Activated naive CD8-positive, alpha-beta T cell treated with anti-CD3 and anti-CD28 coated beads, Interleukin-2, amount 10 ng/mL, durations not matched to agents 7 days and 5 days (primary cell): ENCODE measurements around the gene FANCD2. TPM values are rescaled to one million over a fixed set of nuclear protein-coding genes. Genes with fewer than 3 reads are reported as not detected.

Experiments used
- ATAC-seq: fragments of 150-1000 bp; cut with Tn5 transposase; one replicate; pipeline ENCODE4 v1.10.0; 2021; ENCODE audit warnings: low read depth, moderate library complexity
- POLR2A ChIA-PET: fragments of 350-600 bp; sonication (Branson Sonifier 250); formaldehyde crosslinking; loops from one replicate; lab custom pipeline; 2021; ENCODE audit warnings: antibody characterized with exemption; lab: Charles Lee
- DNase-seq: peaks from one replicate; pipeline ENCODE4 v3.0.0; 2021
- H3K27ac Mint-ChIP-seq: one replicate; pipeline ENCODE4 v1.8.0; 2022; ENCODE audit warnings: mild to moderate bottlenecking, mixed read lengths
- H3K27me3 Mint-ChIP-seq: one replicate; pipeline ENCODE4 v1.8.0; 2022; ENCODE audit warnings: mild to moderate bottlenecking, moderate library complexity, mixed read lengths
- H3K36me3 Mint-ChIP-seq: one replicate; pipeline ENCODE4 v1.8.0; 2021; ENCODE audit warnings: mild to moderate bottlenecking, mixed read lengths
- H3K4me1 Mint-ChIP-seq: one replicate; pipeline ENCODE4 v1.8.0; 2021; ENCODE audit warnings: mixed read lengths
- H3K4me3 Mint-ChIP-seq: one replicate; pipeline ENCODE4 v1.8.0; 2022; ENCODE audit warnings: mild to moderate bottlenecking, moderate library complexity, mixed read lengths
- H3K9me3 Mint-ChIP-seq: one replicate; pipeline ENCODE4 v1.8.0; 2021; ENCODE audit warnings: mixed read lengths
- total RNA-seq, 2 experiments: library from RNA; stranded (reverse); gene quantifications; one replicate each; pipeline ENCODE4 v1.2.3, GENCODE V29; 2021

The FANCD2 gene
- total RNA-seq, 2 experiments from 2014 or later = 57.9 to 78.8 TPM

GRCh38 chr3:10136426-10137005 is 110.3 kb downstream of the FANCD2 start:
- POLR2A ChIA-PET = interaction anchor here (0.6 kb wide), 1 partner anchor 50 kb away, joined by 10 read pairs; no protein-coding TSS in a partner anchor
- no peak overlapping the region for H3K27ac Mint-ChIP-seq
- no peak overlapping the region for H3K4me3 Mint-ChIP-seq
- H3K9me3 Mint-ChIP-seq = no peaks in the 10 kb centered on the region
- no peaks in the 10 kb centered on the region for H3K36me3 Mint-ChIP-seq
- DNase-seq (no peak), ATAC-seq (no peak)
- H3K27me3 Mint-ChIP-seq = no peaks in the 10 kb centered on the region
- H3K4me1 Mint-ChIP-seq = peaks cover 11% of the 10 kb centered on the region

DNA sequence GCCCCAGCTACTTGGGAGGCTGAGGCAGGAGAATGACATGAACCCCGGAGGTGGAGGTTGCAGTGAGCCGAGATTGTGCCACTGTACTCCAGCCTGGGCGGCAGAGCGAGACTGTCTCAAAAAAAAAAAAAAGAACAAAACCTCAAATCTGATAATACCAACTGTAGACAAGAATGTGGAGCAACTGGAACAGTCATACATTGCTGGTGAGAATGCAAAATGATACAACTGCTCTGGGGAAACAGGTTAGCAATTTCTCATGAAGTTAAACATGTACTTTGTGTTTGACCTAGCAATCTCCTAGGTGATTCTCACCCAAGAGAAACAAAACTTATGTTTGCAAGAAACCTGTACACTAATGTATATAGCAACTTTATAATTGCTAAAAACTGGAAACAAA is 110.9 kb downstream of the FANCD2 start:
- POLR2A ChIA-PET = no interaction called here
- Mint-ChIP-seq H3K9me3 (no peaks in the 10 kb centered on the region), H3K27me3 (no peaks in the 10 kb centered on the region), H3K4me3 (no peak overlapping the region), H3K36me3 (no peaks in the 10 kb centered on the region), H3K27ac (no peak overlapping the region), H3K4me1 (peaks cover 11% of the 10 kb centered on the region)
- DNase-seq (no peak), ATAC-seq (no peak)

GRCh38 chr3:10140996-10141546 is 114.8 kb downstream of the FANCD2 start:
- H3K36me3 Mint-ChIP-seq = peaks cover 12% of the 10 kb centered on the region
- no peaks in the 10 kb centered on the region for H3K27me3 Mint-ChIP-seq
- peak overlapping the region; percentile 92 for H3K4me3 Mint-ChIP-seq
- no peaks in the 10 kb centered on the region for H3K9me3 Mint-ChIP-seq
- peak overlapping the region; percentile 96 for H3K27ac Mint-ChIP-seq
- H3K4me1 Mint-ChIP-seq = peaks cover 21% of the 10 kb centered on the region
- DNase-seq (no peak), ATAC-seq (no peak)
- POLR2A ChIA-PET = interaction anchor here (0.6 to 1.9 kb wide), 18 partner anchors 14 to 778 kb away, joined by 3 to 12 read pairs (median 4); partner anchors contain the start of genes BRK1, CRELD1, EMC3 and TATDN2

DNA sequence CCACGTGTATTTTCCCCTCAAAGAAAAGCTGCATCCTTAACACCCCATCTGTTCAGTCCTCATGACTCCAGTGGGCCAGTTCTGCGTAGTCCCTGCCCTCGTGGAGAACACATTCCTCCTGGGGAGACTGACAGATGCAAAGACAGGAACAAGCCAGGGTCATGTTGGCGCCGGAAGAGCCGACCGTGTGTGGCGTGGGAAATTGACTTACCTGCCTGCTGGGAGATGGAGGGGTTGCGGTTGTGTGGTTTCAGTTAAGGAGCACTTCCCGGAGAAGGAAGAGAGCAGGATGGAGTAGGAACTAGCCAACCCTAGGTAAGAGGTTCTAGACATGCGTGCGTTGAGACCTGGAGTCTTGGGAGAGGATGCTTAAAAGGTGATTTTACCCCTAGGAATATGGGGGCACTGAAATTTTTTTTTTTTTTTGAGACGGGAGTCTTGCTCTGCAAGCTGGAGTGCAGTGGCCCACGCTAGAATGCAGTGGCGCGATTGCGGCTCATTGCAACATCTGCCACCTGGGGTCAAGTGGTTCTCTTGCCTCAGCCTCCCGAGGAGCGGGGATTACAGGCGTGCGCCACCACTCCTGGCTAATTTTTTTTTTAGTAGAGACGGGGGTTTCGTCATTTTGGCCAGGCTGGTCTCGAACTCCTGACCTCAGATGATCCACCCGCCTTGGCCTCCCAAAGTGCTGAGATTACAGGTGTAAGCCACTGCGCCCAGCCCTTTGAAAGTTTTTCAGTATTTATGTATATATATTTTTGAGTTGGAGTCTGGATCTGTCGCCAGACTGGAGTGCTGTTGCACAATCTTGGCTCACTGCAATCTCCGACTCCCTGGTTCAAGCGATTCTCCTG is 116.7 kb downstream of the FANCD2 start:
- no peak for DNase-seq
- H3K4me3 Mint-ChIP-seq = peak overlapping the region; percentile 92
- H3K27ac Mint-ChIP-seq = peak overlapping the region; percentile 96
- H3K36me3 Mint-ChIP-seq = peaks cover 18% of the 10 kb centered on the region
- no peak for ATAC-seq
- H3K4me1 Mint-ChIP-seq = peaks cover 26% of the 10 kb centered on the region
- no peaks in the 10 kb centered on the region for H3K9me3 Mint-ChIP-seq
- no peaks in the 10 kb centered on the region for H3K27me3 Mint-ChIP-seq
- POLR2A ChIA-PET = interaction anchor here (0.7 to 1.9 kb wide), 6 partner anchors 43 to 191 kb away, joined by 3 to 12 read pairs (median 6); partner anchors contain the start of gene TATDN2

DNA sequence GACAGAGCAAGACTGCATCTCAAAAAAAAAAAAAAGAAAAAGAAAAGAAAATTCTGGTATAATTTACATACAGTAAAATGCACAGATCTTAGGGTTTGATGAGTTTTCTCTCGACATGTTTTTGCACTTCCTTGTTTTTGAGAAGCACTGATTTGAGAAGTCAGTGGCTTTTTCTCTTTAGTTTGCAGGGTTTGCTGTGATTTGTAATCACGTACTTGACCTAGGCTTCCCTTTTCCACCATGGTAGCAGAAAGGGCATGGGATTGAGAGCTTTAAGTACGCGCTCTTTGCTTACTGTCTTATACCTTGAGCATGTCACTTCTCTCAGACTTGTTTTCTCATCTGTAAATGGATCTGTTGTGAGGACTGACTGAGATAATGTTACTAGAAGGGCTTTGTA is 119.4 kb downstream of the FANCD2 start:
- Mint-ChIP-seq H3K27me3 (no peaks in the 10 kb centered on the region), H3K9me3 (no peaks in the 10 kb centered on the region), H3K27ac (peak overlapping the region; percentile 30), H3K4me3 (peak overlapping the region; percentile 64), H3K4me1 (peaks cover 30% of the 10 kb centered on the region), H3K36me3 (peaks cover 30% of the 10 kb centered on the region)
- POLR2A ChIA-PET = interaction anchor here (0.6 to 0.7 kb wide), 3 partner anchors 19 to 132 kb away, joined by 3 to 5 read pairs (median 4); no protein-coding TSS in a partner anchor
- no peak for ATAC-seq
- no peak for DNase-seq

GRCh38 chr3:10149226-10149625 is 123.0 kb downstream of the FANCD2 start:
- POLR2A ChIA-PET = no interaction called here
- H3K36me3 Mint-ChIP-seq = peaks cover 35% of the 10 kb centered on the region
- no peak for DNase-seq
- no peak overlapping the region for H3K4me3 Mint-ChIP-seq
- H3K4me1 Mint-ChIP-seq = peaks cover 14% of the 10 kb centered on the region
- peak overlapping the region; percentile 12 for H3K27ac Mint-ChIP-seq
- H3K27me3 Mint-ChIP-seq = no peaks in the 10 kb centered on the region
- no peak for ATAC-seq
- H3K9me3 Mint-ChIP-seq = no peaks in the 10 kb centered on the region

DNA sequence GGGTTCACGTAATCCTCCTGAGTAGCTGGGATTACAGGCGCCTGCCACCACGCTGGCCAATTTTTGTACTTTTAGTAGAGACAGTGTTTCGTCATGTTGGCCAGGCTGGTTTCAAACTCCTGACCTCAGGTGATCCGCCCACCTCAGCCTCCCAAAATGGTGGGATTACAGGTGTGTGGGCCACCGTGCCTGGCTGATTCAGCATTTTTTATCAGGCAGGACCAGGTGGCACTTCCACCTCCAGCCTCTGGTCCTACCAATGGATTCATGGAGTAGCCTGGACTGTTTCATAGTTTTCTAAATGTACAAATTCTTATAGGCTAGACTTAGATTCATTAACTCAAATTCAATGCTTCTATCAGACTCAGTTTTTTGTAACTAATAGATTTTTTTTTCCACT is 124.8 kb downstream of the FANCD2 start:
- DNase-seq (no peak), ATAC-seq (no peak)
- POLR2A ChIA-PET = interaction anchor here (0.6 kb wide), 1 partner anchor 9 kb away, joined by 4 read pairs; no protein-coding TSS in a partner anchor
- H3K27ac Mint-ChIP-seq = no peak overlapping the region
- H3K27me3 Mint-ChIP-seq = no peaks in the 10 kb centered on the region
- H3K9me3 Mint-ChIP-seq = no peaks in the 10 kb centered on the region
- H3K4me3 Mint-ChIP-seq = no peak overlapping the region
- peaks cover 9% of the 10 kb centered on the region for H3K4me1 Mint-ChIP-seq
- H3K36me3 Mint-ChIP-seq = peaks cover 33% of the 10 kb centered on the region

Other genes starting within 250 kb of the FANCD2 start
- 10 to 100 TPM; 71.8 to 73.3 TPM for gene TADA3, start 234.0 kb upstream of the FANCD2 start, total RNA-seq
- gene ARPC4, start 233.4 kb upstream of the FANCD2 start, total RNA-seq = 100 to 1,000 TPM; 225 to 227 TPM
- gene TTLL3, start 216.2 kb upstream of the FANCD2 start, total RNA-seq = 10 to 100 TPM; 84.0 to 85.7 TPM
- 10 to 100 TPM; 46.3 to 50.8 TPM for gene RPUSD3, start 182.4 kb upstream of the FANCD2 start, total RNA-seq
- not detected for gene CIDEC, start 146.2 kb upstream of the FANCD2 start, total RNA-seq
- gene JAGN1, start 135.8 kb upstream of the FANCD2 start, total RNA-seq = 10 to 100 TPM; 31.5 to 34.2 TPM
- 1 to 10 TPM in 1 of 2 experiments, under 1 TPM in 1; 0.94 to 1.1 TPM for gene IL17RE, start 123.6 kb upstream of the FANCD2 start, total RNA-seq
- gene IL17RC, start 109.3 kb upstream of the FANCD2 start, total RNA-seq = under 1 TPM in 1 of 2 experiments, not detected in 1; 0.22 TPM
- 10 to 100 TPM; 26.2 to 29.3 TPM for gene CRELD1, start 92.6 kb upstream of the FANCD2 start, total RNA-seq
- 1 to 10 TPM; 5.3 to 5.9 TPM for gene PRRT3, start 74.0 kb upstream of the FANCD2 start, total RNA-seq
- gene EMC3, start 39.6 kb upstream of the FANCD2 start, total RNA-seq = 10 to 100 TPM; 42.0 to 49.8 TPM
- not detected for gene FANCD2OS, start 81.8 kb downstream of the FANCD2 start, total RNA-seq
- 100 to 1,000 TPM; 105 to 108 TPM for gene BRK1, start 89.2 kb downstream of the FANCD2 start, total RNA-seq
- 10 to 100 TPM; 66.5 to 68.1 TPM for gene VHL, start 115.3 kb downstream of the FANCD2 start, total RNA-seq
- 1 to 10 TPM; 3.5 to 3.7 TPM for gene IRAK2, start 138.5 kb downstream of the FANCD2 start, total RNA-seq
- 10 to 100 TPM; 55.4 to 67.4 TPM for gene TATDN2, start 222.0 kb downstream of the FANCD2 start, total RNA-seq